Testis (tissue), 3 donors: ENCODE results near the gene PSMC3IP. TPM values are rescaled to one million over a fixed set of nuclear protein-coding genes. Genes with fewer than 3 reads are reported as not detected.

ENCODE experiments used
- DNase-seq: peaks from one replicate; pipeline ENCODE4 v3.0.0-alpha.2; 2019
- H3K27ac ChIP-seq, 2 donors: fragments of 200-600 bp; sonication (generic); one replicate each; pipeline ENCODE4 v1.5.1; 2019
- H3K27me3 ChIP-seq: fragments of 200-600 bp; sonication (generic); one replicate; pipeline ENCODE4 v1.5.1; 2019
- H3K36me3 ChIP-seq: fragments of 200-600 bp; sonication (generic); one replicate; pipeline ENCODE4 v1.5.1; 2017; ENCODE audit warnings: low read depth; ENCODE audit errors: missing control alignments
- H3K4me1 ChIP-seq: fragments of 200-600 bp; sonication (generic); one replicate; pipeline ENCODE4 v1.5.1; 2019
- H3K4me3 ChIP-seq, 2 donors: fragments of 200-600 bp; sonication (generic); one replicate each; pipeline ENCODE4 v1.5.1; 2017 to 2019
- H3K9me3 ChIP-seq: fragments of 200-600 bp; sonication (generic); one replicate; pipeline ENCODE4 v1.5.1; 2017
- CTCF ChIP-seq, 3 experiments: fragments of 450-650 bp in 2 of 3; fragments of 200-600 bp in 1 of 3; sonication (generic) in 1 of 3; IDR thresholded peaks; one replicate each; pipeline ENCODE4 v1.5.1; 2016 to 2019; ENCODE audit warnings: antibody characterized with exemption in 3 of 3, mild to moderate bottlenecking in 2 of 3, moderate library complexity in 1 of 3
- POLR2A ChIP-seq: fragments of 450-650 bp; IDR thresholded peaks from one replicate; pipeline ENCODE4 v1.6.1; 2017; ENCODE audit warnings: antibody characterized with exemption, mild to moderate bottlenecking, moderate library complexity
- WGBS, 2 donors: methylation state at CpG; one replicate each; pipeline ENCODE4 v1.1.5; 2018; 5-methylcytosine and 5-hydroxymethylcytosine counted together
- intact Hi-C: fragments of 100-400 bp; cut with DNase I; formaldehyde crosslinking; loops from one replicate; pipeline ENCODE4 v1.15.1; 2023; ENCODE audit warnings: low total_unique reads
- polyA plus RNA-seq: library from polyadenylated mRNA; stranded (reverse); fragments of 350-450 nt; fragmentation: Illumina TruSeq; extraction: RNeasy Lipid Tissue Mini Kit (QIAGEN cat#74804); gene quantifications from one replicate; pipeline ENCODE4 v1.2.3, GENCODE V29; 2014; ENCODE audit warnings: low read depth, low replicate concordance; ENCODE audit not compliant: insufficient read depth
- total RNA-seq, 2 donors: library from RNA; depleted of rRNA; stranded (reverse); fragments of >200 nt; gene quantifications; one replicate each; pipeline ENCODE4 v1.2.3, GENCODE V29; 2016

PSMC3IP gene
- total and polyA plus RNA-seq, 3 donors from 2014 or later, result 17.2 to 45.3 (median 27.2) TPM

GRCh38 chr17:42598905-42599304 lies 21.4 kb upstream of the PSMC3IP start:
- WGBS, 2 donors, result 43 to 53% methylated on average over 2 of the region's 2 CpGs
- DNase-seq, result no peak
- Histone ChIP-seq H3K9me3 (no peaks in the 10 kb centered on the region), H3K36me3 (no peaks in the 10 kb centered on the region), H3K4me3 (no peak overlapping the region), H3K4me1 (no peaks in the 10 kb centered on the region), H3K27ac (no peak overlapping the region), H3K27me3 (no peaks in the 10 kb centered on the region)
- intact Hi-C loops, result no loop called here
- no peak for TF ChIP-seq CTCF (IDR thresholded peaks at IDR 0.05)
- no peak for TF ChIP-seq POLR2A

DNA sequence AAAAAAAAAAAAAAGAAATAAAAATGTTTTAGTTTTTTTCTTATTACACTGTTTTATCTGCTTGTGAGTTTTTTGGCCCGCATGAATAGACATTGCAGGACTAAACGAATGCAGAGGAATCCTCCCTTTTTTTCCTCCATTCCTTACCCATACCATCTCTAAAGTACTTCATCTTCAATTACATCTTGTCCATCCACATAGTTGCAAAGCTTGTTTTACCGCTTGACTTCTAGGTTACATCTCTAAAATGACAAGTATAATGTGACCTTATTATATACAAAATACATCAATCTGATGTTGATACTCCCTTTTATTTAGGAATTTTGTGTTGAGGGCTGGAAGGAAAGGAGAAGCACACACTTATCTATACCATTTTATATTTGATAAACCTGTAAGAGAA lies 18.9 kb upstream of the PSMC3IP start:
- Histone ChIP-seq H3K4me1 (no peaks in the 10 kb centered on the region), H3K9me3 (no peaks in the 10 kb centered on the region), H3K36me3 (no peaks in the 10 kb centered on the region), H3K27me3 (no peaks in the 10 kb centered on the region), H3K4me3 (no peak overlapping the region), H3K27ac (no peak overlapping the region)
- intact Hi-C loops, result no loop called here
- TF ChIP-seq CTCF (IDR thresholded peaks at IDR 0.05), result no peak
- TF ChIP-seq POLR2A, result no peak
- 49 to 71% methylated on average over 3 of the region's 3 CpGs for WGBS, 2 donors
- no peak for DNase-seq

DNA sequence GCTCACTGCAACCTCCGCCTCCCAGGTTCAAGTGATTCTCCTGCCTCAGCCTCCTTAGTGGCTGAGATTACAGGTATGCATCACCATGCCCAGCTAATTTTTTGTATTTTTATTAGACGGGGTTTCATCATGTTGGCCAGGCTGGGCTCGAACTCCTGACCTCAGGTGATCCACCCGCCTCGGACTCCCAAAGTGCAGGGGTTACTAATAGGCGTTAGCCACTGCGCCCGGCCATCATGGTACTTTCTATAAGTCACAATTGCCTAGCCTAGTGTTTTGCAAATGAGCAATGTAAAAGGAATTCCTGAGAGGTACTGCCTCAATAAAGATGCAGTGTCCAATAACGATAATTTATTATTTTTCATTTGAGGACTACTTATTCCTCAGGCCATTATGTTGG lies 13.9 kb upstream of the PSMC3IP start:
- intact Hi-C loops, result no loop called here
- DNase-seq, result no peak

GRCh38 chr17:42590886-42591285 lies 13.4 kb upstream of the PSMC3IP start:
- TF ChIP-seq POLR2A (no peak), CTCF (IDR thresholded peaks at IDR 0.05) (no peak)
- intact Hi-C loops, result no loop called here
- no peak for DNase-seq
- H3K4me3 ChIP-seq, result no peak overlapping the region
- no peak overlapping the region for H3K27ac ChIP-seq
- WGBS, 2 donors, result 89 to 94% methylated on average over 2 of the region's 2 CpGs
- no peaks in the 10 kb centered on the region for H3K4me1 ChIP-seq
- no peaks in the 10 kb centered on the region for H3K27me3 ChIP-seq
- H3K9me3 ChIP-seq, result no peaks in the 10 kb centered on the region
- H3K36me3 ChIP-seq, result no peaks in the 10 kb centered on the region

More for the DNA sequence above, 13.9 kb upstream of the PSMC3IP start:
- Histone ChIP-seq H3K36me3 (no peaks in the 10 kb centered on the region), H3K4me1 (no peaks in the 10 kb centered on the region), H3K27ac (no peak overlapping the region), H3K9me3 (no peaks in the 10 kb centered on the region), H3K27me3 (no peaks in the 10 kb centered on the region), H3K4me3 (no peak overlapping the region)
- TF ChIP-seq POLR2A (no peak), CTCF (IDR thresholded peaks at IDR 0.05) (no peak)
- 92 to 94% methylated on average over 9 of the region's 9 CpGs for WGBS, 2 donors

DNA sequence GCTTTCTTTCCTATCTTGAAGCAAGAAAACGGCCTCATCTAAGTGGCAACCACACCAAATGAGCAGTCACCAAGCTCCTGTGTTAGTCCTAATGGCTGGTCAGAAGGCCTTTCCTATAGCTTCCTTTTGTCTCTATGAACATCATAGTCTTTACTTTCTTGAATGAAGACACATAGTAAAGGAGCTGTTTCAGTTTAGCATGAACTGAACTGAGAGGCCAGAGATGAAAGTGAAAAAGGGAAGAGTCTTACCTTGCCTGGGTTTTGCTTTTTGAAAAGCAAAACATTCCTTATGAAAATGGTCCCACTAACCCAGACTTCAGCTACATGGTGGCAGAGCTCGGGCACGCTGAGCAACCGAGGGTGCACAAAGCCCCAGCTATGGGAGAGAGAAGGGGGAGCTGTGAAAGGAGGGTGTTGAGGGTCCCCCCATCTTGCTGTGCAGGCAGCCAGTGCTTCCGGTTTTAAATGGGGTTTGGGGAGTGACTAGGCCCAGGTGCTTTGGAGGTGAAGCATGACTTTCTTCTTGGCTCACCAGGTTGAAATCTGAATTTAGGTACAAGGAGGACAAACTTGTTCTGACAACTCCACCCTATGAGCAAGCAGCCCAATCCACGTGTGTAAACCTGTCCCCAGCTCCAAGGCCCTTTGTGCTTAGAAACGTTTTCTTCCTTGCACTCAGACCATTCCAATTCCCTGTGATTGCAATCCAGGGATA lies 9.1 kb upstream of the PSMC3IP start:
- intact Hi-C loops, result no loop called here
- 73 to 79% methylated on average over 7 of the region's 7 CpGs for WGBS, 2 donors
- no peak for TF ChIP-seq CTCF (IDR thresholded peaks at IDR 0.05)
- TF ChIP-seq POLR2A, result no peak
- Histone ChIP-seq H3K4me3 (no peak overlapping the region), H3K9me3 (no peaks in the 10 kb centered on the region), H3K36me3 (no peaks in the 10 kb centered on the region), H3K27me3 (no peaks in the 10 kb centered on the region), H3K4me1 (no peaks in the 10 kb centered on the region), H3K27ac (no peak overlapping the region)
- DNase-seq, result no peak
